ENCODE measurements around the gene FCGR1A. TPM values are rescaled to one million over a fixed set of nuclear protein-coding genes. Genes with fewer than 3 reads are reported as not detected.
A peak's percentile ranks its signal among the peaks of the same experiment; 100 is the strongest.
"Not testable (repeated sequence)": the region's sequence is repeated elsewhere in the genome, so short reads cannot be mapped to it uniquely, and the experiment has no call there.

Gene FCGR1A
- total RNA-seq, 2 donors from 2014 or later, result 3.5 TPM; not detected in 1

- peak; percentile 49 for ATAC-seq
- DNase-seq, result peak; percentile 66 to 70
- intact Hi-C loops (cut with DNase I, micrococcal nuclease), result not testable (repeated sequence)
Measured at GRCh38 chr1:149812893-149813801, 30.7 kb downstream of the FCGR1A start.

GRCh38 chr1:149820387-149820786 lies 37.9 kb downstream of the FCGR1A start:
- DNase-seq; ATAC-seq; intact Hi-C loops (cut with DNase I, micrococcal nuclease): not testable (repeated sequence)

- DNase-seq; intact Hi-C loops (cut with DNase I, micrococcal nuclease); ATAC-seq: not testable (repeated sequence)
Measured at GRCh38 chr1:149826555-149826954, 44.1 kb downstream of the FCGR1A start.

- peak; percentile 21 for ATAC-seq
- intact Hi-C loops (cut with DNase I, micrococcal nuclease); DNase-seq: not testable (repeated sequence)
Measured at GRCh38 chr1:149831764-149832315, 49.3 kb downstream of the FCGR1A start.

- intact Hi-C loops (cut with DNase I, micrococcal nuclease); DNase-seq: not testable (repeated sequence)
- ATAC-seq, result peak; percentile 79
Measured at GRCh38 chr1:149832316-149833126, 50.0 kb downstream of the FCGR1A start.

GRCh38 chr1:149833144-149833543 lies 50.6 kb downstream of the FCGR1A start:
- ATAC-seq, result peak; percentile 22
- DNase-seq; intact Hi-C loops (cut with DNase I, micrococcal nuclease): not testable (repeated sequence)

GRCh38 chr1:149841149-149841548 lies 58.7 kb downstream of the FCGR1A start:
- peak; percentile 58 for ATAC-seq
- DNase-seq; intact Hi-C loops (cut with DNase I, micrococcal nuclease): not testable (repeated sequence)

Other genes starting within 250 kb of the FCGR1A start
- under 1 TPM in 1 of 2 donors, not detected in 1; 0.61 TPM for gene PPIAL4C, start 198.8 kb upstream of the FCGR1A start, total RNA-seq
- gene BOLA1, start 116.9 kb downstream of the FCGR1A start, total RNA-seq, result 10 to 100 TPM; 11.0 to 12.6 TPM
- gene SV2A, start 135.2 kb downstream of the FCGR1A start, total RNA-seq, result 1 to 10 TPM; 1.1 to 1.4 TPM
- gene SF3B4, start 145.1 kb downstream of the FCGR1A start, total RNA-seq, result 10 to 100 TPM; 51.4 to 58.0 TPM
- gene MTMR11, start 154.2 kb downstream of the FCGR1A start, total RNA-seq, result 100 to 1,000 TPM; 176 to 247 TPM
- gene OTUD7B, start 228.0 kb downstream of the FCGR1A start, total RNA-seq, result 10 to 100 TPM; 35.3 to 53.6 TPM